Fibroblast of pulmonary artery (primary cell): ENCODE data around the gene MRPL37.

Source experiments
- DNase-seq: peaks from one replicate; pipeline ENCODE4 v3.0.0-alpha.2; 2010; ENCODE audit warnings: low read depth
- H3K4me3 ChIP-seq: replicated peaks from 2 replicates; pipeline ENCODE4 v1.5.1; 2011; ENCODE audit warnings: low read depth, mild to moderate bottlenecking, control low read depth, low read length, moderate library complexity
- TF ChIP-seq, protein P1 (sequence below): IDR thresholded peaks from 2 replicates; pipeline ENCODE4 v1.5.1; 2011; ENCODE audit warnings: mild to moderate bottlenecking, control low read depth, low read length, inconsistent platforms; ENCODE audit errors: missing control alignments

MRPL37 gene

DNA sequence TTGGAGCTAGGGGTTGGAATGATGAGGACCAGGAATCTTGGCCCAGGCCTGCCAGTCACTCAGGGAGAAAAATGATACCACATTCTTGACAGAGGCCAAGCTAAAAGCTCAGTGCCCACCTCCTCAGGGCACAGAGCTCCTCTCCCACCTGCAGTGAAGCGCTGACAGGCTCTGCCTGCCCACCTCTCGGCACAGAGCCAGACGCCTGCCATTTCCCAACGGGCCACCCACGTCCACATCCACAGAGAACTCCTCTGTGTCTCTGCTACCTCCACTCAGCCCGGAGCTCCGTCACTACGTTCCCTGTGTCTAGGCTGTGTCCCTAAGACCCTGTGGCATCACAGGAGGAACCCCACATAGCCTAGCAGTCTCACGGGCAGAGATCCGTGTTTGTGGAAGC is 60.8 kb downstream of the MRPL37 start:
- no peak overlapping the region for H3K4me3 ChIP-seq
- no peak for DNase-seq
- TF ChIP-seq, protein P1, sequence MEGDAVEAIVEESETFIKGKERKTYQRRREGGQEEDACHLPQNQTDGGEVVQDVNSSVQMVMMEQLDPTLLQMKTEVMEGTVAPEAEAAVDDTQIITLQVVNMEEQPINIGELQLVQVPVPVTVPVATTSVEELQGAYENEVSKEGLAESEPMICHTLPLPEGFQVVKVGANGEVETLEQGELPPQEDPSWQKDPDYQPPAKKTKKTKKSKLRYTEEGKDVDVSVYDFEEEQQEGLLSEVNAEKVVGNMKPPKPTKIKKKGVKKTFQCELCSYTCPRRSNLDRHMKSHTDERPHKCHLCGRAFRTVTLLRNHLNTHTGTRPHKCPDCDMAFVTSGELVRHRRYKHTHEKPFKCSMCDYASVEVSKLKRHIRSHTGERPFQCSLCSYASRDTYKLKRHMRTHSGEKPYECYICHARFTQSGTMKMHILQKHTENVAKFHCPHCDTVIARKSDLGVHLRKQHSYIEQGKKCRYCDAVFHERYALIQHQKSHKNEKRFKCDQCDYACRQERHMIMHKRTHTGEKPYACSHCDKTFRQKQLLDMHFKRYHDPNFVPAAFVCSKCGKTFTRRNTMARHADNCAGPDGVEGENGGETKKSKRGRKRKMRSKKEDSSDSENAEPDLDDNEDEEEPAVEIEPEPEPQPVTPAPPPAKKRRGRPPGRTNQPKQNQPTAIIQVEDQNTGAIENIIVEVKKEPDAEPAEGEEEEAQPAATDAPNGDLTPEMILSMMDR, result no peak

GRCh38 chr1:54262244-54262643 is 62.3 kb downstream of the MRPL37 start:
- TF ChIP-seq, protein P1, result no peak
- DNase-seq, result no peak
- H3K4me3 ChIP-seq, result no peak overlapping the region

DNA sequence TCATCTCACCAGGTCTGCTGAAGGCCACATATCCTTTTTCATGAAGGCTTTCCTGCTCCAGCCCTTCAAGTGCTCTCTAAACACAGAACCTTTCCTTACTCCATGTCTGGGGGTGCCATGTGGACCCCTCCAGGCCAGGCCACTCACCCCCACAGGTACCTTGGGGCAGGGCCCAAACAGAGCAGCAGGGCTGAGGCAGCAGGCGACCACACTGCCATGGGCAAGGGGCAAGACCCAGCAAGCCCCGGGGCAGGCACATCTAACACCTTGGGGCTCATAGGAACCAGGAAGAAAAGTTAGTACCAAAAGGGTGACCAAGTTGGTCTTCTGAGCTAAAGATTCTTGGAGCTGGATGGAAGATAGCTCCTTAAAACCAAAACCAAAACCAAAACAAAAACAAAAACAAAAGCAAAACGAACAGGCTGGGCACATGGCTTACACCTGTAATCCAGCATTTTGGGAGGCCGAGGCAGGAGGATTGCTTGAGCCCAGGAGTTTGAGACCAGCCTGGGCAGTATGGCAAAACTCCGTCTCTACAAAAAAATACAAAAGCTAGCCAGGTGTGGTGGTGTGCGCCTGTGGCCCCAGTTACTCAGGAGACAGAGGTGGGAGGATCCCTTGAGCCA is 63.7 kb downstream of the MRPL37 start:
- TF ChIP-seq, protein P1, result no peak
- H3K4me3 ChIP-seq, result no peak overlapping the region
- no peak for DNase-seq

GRCh38 chr1:54265126-54265525 is 65.2 kb downstream of the MRPL37 start:
- no peak overlapping the region for H3K4me3 ChIP-seq
- TF ChIP-seq, protein P1, result no peak
- no peak for DNase-seq

- DNase-seq, result no peak
- H3K4me3 ChIP-seq, result no peak overlapping the region
- TF ChIP-seq, protein P1, result no peak
These were observed 65.7 kb downstream of the MRPL37 start for GRCh38 chr1:54265659-54266058.

- TF ChIP-seq, protein P1, result no peak
- H3K4me3 ChIP-seq, result no peak overlapping the region
- DNase-seq, result no peak
These were observed 66.2 kb downstream of the MRPL37 start for GRCh38 chr1:54266195-54266594.

- TF ChIP-seq, protein P1, result no peak
- no peak overlapping the region for H3K4me3 ChIP-seq
- DNase-seq, result no peak
These were observed 66.9 kb downstream of the MRPL37 start for GRCh38 chr1:54266908-54267307.
